Cardiac muscle cell (in vitro differentiated cells and primary cell): ENCODE data around the gene STEEP1. TPM values are rescaled to one million over a fixed set of nuclear protein-coding genes. Genes with fewer than 3 reads are reported as not detected.
A peak's percentile ranks its signal among the peaks of the same experiment; 100 is the strongest.

ENCODE experiments used
- DNase-seq, 2 donors: peaks; one replicate each; pipeline versions ENCODE4 v3.0.0 to v3.0.0-alpha.2; 2010 to 2017; ENCODE audit warnings: low read depth in 1 of 2, low spot score in 1 of 2
- H3K27ac ChIP-seq: fragments of 200-600 bp; sonication (generic); 2 replicates; pipeline ENCODE4 v1.5.1; 2016
- H3K27me3 ChIP-seq: fragments of 200-600 bp; sonication (generic); 2 replicates; pipeline ENCODE4 v1.6.0; 2016; ENCODE audit warnings: control low read depth
- H3K36me3 ChIP-seq: fragments of 200-600 bp; sonication (generic); 2 replicates; pipeline ENCODE4 v1.5.1; 2016; ENCODE audit warnings: control low read depth
- H3K4me1 ChIP-seq: fragments of 200-600 bp; sonication (generic); 2 replicates; pipeline ENCODE4 v1.8.1; 2017; ENCODE audit warnings: low read depth, mild to moderate bottlenecking, mixed run types
- H3K4me3 ChIP-seq: fragments of 200-600 bp; sonication (generic); 2 replicates; pipeline ENCODE4 v1.5.1; 2016; ENCODE audit warnings: mild to moderate bottlenecking
- H3K9me3 ChIP-seq: fragments of 200-600 bp; sonication (generic); 2 replicates; pipeline ENCODE4 v1.5.1; 2017; ENCODE audit warnings: low read depth, mild to moderate bottlenecking, control low read depth
- polyA plus RNA-seq: library from polyadenylated mRNA; unstranded; fragments of >200 nt; fragmentation: Nextera tagmentation; extraction: Ambion mirVana; gene quantifications from 2 replicates; pipeline ENCODE4 v1.2.1, GENCODE V29; 2016
- total RNA-seq: library from RNA; depleted of rRNA; stranded (reverse); fragments of >200 nt; gene quantifications from 2 replicates; pipeline ENCODE4 v1.2.3, GENCODE V29; 2016
- TF ChIP-seq, protein P1 (sequence below): IDR thresholded peaks from 2 replicates; pipeline ENCODE4 v1.5.1; 2012; ENCODE audit warnings: low read depth, mild to moderate bottlenecking, low read length

The STEEP1 gene
- total and polyA plus RNA-seq, 2 experiments from 2014 or later: 15.8 to 42.6 TPM

DNA sequence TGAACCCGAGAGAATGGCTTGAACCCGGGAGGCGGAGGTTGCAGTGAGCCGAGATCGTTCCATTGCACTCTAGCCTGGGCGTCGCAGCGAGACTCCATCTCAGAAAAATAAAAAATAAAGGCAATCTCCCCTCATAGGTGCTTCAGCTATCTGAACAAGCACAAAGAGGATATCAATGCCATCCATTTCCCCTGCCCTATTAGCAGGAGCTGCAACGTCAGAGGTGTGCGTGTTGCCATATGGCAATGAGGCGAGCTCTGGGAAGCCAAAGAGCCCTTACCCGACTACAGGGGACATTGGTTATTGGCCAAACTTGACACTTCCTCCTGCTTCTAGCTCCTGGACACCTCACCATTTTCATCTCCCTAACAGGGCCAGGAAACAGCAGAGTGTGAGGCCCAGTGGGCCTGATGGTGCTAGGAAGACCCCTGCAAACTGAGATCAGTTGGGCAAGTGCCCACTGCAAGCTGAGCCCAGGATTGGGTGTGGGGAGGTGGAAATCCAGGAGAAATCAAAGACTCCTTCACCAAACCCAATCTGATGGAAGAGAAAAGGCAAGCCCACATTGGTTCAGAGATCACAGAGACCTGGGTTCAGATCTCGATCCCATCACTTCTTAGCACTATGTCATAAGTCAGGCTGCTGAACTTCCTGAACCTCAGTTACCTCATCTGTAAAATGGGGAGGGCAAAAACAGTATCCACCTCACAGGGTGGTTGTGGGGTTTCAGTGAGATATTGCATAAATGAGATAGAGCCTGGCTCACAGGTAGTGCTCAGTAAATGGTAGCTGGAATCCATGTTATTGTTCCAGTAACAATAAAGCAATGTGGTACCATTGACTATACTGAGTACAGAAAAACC, 75.8 kb downstream of the STEEP1 start:
- H3K27ac ChIP-seq: no peak overlapping the region
- TF ChIP-seq, protein P1, sequence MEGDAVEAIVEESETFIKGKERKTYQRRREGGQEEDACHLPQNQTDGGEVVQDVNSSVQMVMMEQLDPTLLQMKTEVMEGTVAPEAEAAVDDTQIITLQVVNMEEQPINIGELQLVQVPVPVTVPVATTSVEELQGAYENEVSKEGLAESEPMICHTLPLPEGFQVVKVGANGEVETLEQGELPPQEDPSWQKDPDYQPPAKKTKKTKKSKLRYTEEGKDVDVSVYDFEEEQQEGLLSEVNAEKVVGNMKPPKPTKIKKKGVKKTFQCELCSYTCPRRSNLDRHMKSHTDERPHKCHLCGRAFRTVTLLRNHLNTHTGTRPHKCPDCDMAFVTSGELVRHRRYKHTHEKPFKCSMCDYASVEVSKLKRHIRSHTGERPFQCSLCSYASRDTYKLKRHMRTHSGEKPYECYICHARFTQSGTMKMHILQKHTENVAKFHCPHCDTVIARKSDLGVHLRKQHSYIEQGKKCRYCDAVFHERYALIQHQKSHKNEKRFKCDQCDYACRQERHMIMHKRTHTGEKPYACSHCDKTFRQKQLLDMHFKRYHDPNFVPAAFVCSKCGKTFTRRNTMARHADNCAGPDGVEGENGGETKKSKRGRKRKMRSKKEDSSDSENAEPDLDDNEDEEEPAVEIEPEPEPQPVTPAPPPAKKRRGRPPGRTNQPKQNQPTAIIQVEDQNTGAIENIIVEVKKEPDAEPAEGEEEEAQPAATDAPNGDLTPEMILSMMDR: no peak
- no peaks in the 10 kb centered on the region for H3K4me1 ChIP-seq
- DNase-seq: no peak
- H3K36me3 ChIP-seq: no peaks in the 10 kb centered on the region
- no peak overlapping the region for H3K4me3 ChIP-seq
- no peaks in the 10 kb centered on the region for H3K9me3 ChIP-seq
- no peaks in the 10 kb centered on the region for H3K27me3 ChIP-seq

DNA sequence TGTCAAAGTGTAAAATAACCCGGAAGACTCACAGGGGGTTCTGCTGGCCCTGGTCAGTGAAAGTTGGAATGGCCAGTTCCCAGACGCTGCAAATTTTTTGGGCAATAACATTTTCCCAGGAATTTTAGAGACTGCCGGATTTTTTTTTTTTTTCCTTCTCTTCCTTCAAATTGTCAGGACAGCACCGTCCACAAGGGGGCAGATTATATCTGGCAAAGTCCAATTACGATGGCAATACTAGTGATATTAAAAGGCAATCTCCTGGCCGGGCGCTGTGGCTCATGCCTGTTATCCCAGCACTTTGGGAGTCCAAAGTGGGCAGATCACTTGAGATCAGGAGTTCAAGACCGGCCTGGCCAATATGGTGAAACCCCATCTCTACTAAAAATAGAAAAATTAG, 76.5 kb downstream of the STEEP1 start:
- TF ChIP-seq, protein P1: peak; percentile 55
- Histone ChIP-seq H3K27ac (no peak overlapping the region), H3K27me3 (no peaks in the 10 kb centered on the region), H3K36me3 (no peaks in the 10 kb centered on the region), H3K4me3 (no peak overlapping the region), H3K9me3 (no peaks in the 10 kb centered on the region), H3K4me1 (no peaks in the 10 kb centered on the region)
- DNase-seq: peak; percentile 50 to 65

Other genes starting within 250 kb of the STEEP1 start
- gene SLC25A43, start 166.1 kb downstream of the STEEP1 start, total RNA-seq: 2.0 and 3.5 TPM in 2 replicates
- gene SLC25A43, start 166.1 kb downstream of the STEEP1 start, polyA plus RNA-seq: 2.6 and 3.0 TPM in 2 replicates
- gene SLC25A5, start 97.0 kb downstream of the STEEP1 start, total RNA-seq: 373 and 552 TPM in 2 replicates
- gene SLC25A5, start 97.0 kb downstream of the STEEP1 start, polyA plus RNA-seq: 501 and 563 TPM in 2 replicates
- gene UBE2A, start 9.2 kb upstream of the STEEP1 start, total RNA-seq: 41.7 and 44.0 TPM in 2 replicates
- 98.2 and 106 TPM in 2 replicates for gene UBE2A, start 9.2 kb upstream of the STEEP1 start, polyA plus RNA-seq
- 4.3 and 5.1 TPM in 2 replicates for gene NKRF, start 41.0 kb upstream of the STEEP1 start, total RNA-seq
- 4.2 and 6.8 TPM in 2 replicates for gene NKRF, start 41.0 kb upstream of the STEEP1 start, polyA plus RNA-seq
- 69.3 and 78.7 TPM in 2 replicates for gene SEPTIN6, start 127.8 kb upstream of the STEEP1 start, total RNA-seq
- 51.0 and 54.6 TPM in 2 replicates for gene SEPTIN6, start 127.8 kb upstream of the STEEP1 start, polyA plus RNA-seq
- 0.95 and 1.3 TPM in 2 replicates for gene SOWAHD, start 193.2 kb upstream of the STEEP1 start, total RNA-seq
- gene SOWAHD, start 193.2 kb upstream of the STEEP1 start, polyA plus RNA-seq: 1.2 and 1.5 TPM in 2 replicates
- 789 and 2,257 TPM in 2 replicates for gene RPL39, start 226.2 kb upstream of the STEEP1 start, total RNA-seq
- gene RPL39, start 226.2 kb upstream of the STEEP1 start, polyA plus RNA-seq: 735 and 894 TPM in 2 replicates